Activated naive CD4-positive, alpha-beta T cell treated with Interleukin-2 at 50 U/mL for 16 hours (primary cell): ENCODE measurements around the gene DAPK2.
A peak's percentile ranks its signal among the peaks of the same experiment; 100 is the strongest.

Experiments
- DNase-seq: peaks from one replicate; pipeline ENCODE4 v3.0.0-alpha.2; 2020

The DAPK2 gene

GRCh38 chr15:63889831-63890230, 156.5 kb downstream of the DAPK2 start:
- DNase-seq = no peak

GRCh38 chr15:63888823-63889222, 157.5 kb downstream of the DAPK2 start:
- no peak for DNase-seq

- DNase-seq = no peak
Observed at GRCh38 chr15:63888146-63888545, 158.1 kb downstream of the DAPK2 start.

- no peak for DNase-seq
Observed at GRCh38 chr15:63887630-63888029, 158.7 kb downstream of the DAPK2 start.

- no peak for DNase-seq
Observed at GRCh38 chr15:63884953-63885352, 161.3 kb downstream of the DAPK2 start.

GRCh38 chr15:63881431-63881830, 164.9 kb downstream of the DAPK2 start:
- no peak for DNase-seq

GRCh38 chr15:63880744-63881143, 165.5 kb downstream of the DAPK2 start:
- no peak for DNase-seq

- no peak for DNase-seq
Observed at GRCh38 chr15:63879995-63880394, 166.3 kb downstream of the DAPK2 start.

GRCh38 chr15:63879211-63879610, 167.1 kb downstream of the DAPK2 start:
- DNase-seq = no peak

- DNase-seq = no peak
Observed at GRCh38 chr15:63877713-63878271, 168.5 kb downstream of the DAPK2 start.

GRCh38 chr15:63876085-63876662, 170.1 kb downstream of the DAPK2 start:
- no peak for DNase-seq

- no peak for DNase-seq
Observed at GRCh38 chr15:63874616-63875015, 171.7 kb downstream of the DAPK2 start.

GRCh38 chr15:63872759-63873510, 173.3 kb downstream of the DAPK2 start:
- DNase-seq = no peak

- DNase-seq = no peak
Observed at GRCh38 chr15:63870487-63871209, 175.6 kb downstream of the DAPK2 start.

- DNase-seq = no peak
Observed at GRCh38 chr15:63870043-63870394, 176.3 kb downstream of the DAPK2 start.

- DNase-seq = no peak
Observed at GRCh38 chr15:63869371-63870042, 176.8 kb downstream of the DAPK2 start.

- DNase-seq = no peak
Observed at GRCh38 chr15:63864186-63864585, 182.1 kb downstream of the DAPK2 start.

GRCh38 chr15:63861946-63862517, 184.3 kb downstream of the DAPK2 start:
- no peak for DNase-seq

GRCh38 chr15:63860555-63860954, 185.7 kb downstream of the DAPK2 start:
- DNase-seq = no peak

- peak; percentile 47 for DNase-seq
Observed at GRCh38 chr15:63860155-63860554, 186.1 kb downstream of the DAPK2 start.

- no peak for DNase-seq
Observed at GRCh38 chr15:63858881-63859280, 187.4 kb downstream of the DAPK2 start.

- DNase-seq = no peak
Observed at GRCh38 chr15:63858448-63858847, 187.8 kb downstream of the DAPK2 start.

GRCh38 chr15:63857461-63857856, 188.8 kb downstream of the DAPK2 start:
- DNase-seq = no peak
